GM12873 (cell line): ENCODE measurements around the gene GRAMD2A.

Experiments used
- CTCF ChIP-seq: IDR thresholded peaks from 2 replicates; pipeline ENCODE4 v1.5.1; 2012; ENCODE audit warnings: low read depth, mild to moderate bottlenecking, moderate library complexity, low read length, control low read depth; ENCODE audit not compliant: insufficient read depth; ENCODE audit errors: missing control alignments

Gene GRAMD2A

GRCh38 chr15:72112805-72113204 lies 84.8 kb downstream of the GRAMD2A start:
- TF ChIP-seq CTCF: no peak

GRCh38 chr15:72112116-72112515 lies 85.5 kb downstream of the GRAMD2A start:
- no peak for TF ChIP-seq CTCF

GRCh38 chr15:72110355-72110754 lies 87.2 kb downstream of the GRAMD2A start:
- no peak for TF ChIP-seq CTCF
